IMR-90 (cell line): Measurements from ENCODE around the gene PEX5L. TPM values are rescaled to one million over a fixed set of nuclear protein-coding genes. Genes with fewer than 3 reads are reported as not detected.

Experiments used
- ATAC-seq: fragments of 200-7000 bp; cut with Tn5 transposase; 2 replicates; pipeline ENCODE4 v1.9.1; 2020; ENCODE audit warnings: low read depth, mild to moderate bottlenecking, moderate library complexity
- BruUV-seq: library from RNA; stranded (reverse); fragments of 400-500 nt; replicated peaks from 2 replicates; lab custom pipeline; 2021; lab: Mats Ljungman, UMichigan
- CTCF ChIA-PET: fragments of 300-600 bp; formaldehyde crosslinking; extraction: SDS; loops from one replicate; lab custom pipeline; 2021; ENCODE audit warnings: antibody characterized with exemption; lab: Yijun Ruan, JAX
- POLR2A ChIA-PET: fragments of 300-600 bp; sonication (Branson Sonifier 250); formaldehyde crosslinking; loops from one replicate; lab custom pipeline; 2022; ENCODE audit warnings: antibody characterized with exemption; ENCODE audit not compliant: unreplicated experiment; lab: Charles Lee
- DNase-seq: peaks from one replicate; pipeline ENCODE4 v3.0.0; 2013
- H2AFZ ChIP-seq: replicated peaks from 2 replicates; pipeline ENCODE3; 2013; ENCODE audit warnings: low read length, mild to moderate bottlenecking; ENCODE audit not compliant: poor library complexity
- H2AK5ac ChIP-seq: 2 replicates; pipeline ENCODE4 v1.6.1; 2013; ENCODE audit warnings: low read depth, low read length, inconsistent platforms
- H2AK9ac ChIP-seq: replicated peaks from 2 replicates; pipeline ENCODE3; 2013; ENCODE audit warnings: mild to moderate bottlenecking, low read depth, low read length, moderate library complexity; ENCODE audit not compliant: poor library complexity
- H2BK120ac ChIP-seq: 2 replicates; pipeline ENCODE4 v1.6.1; 2013; ENCODE audit warnings: low read depth, low read length, inconsistent platforms
- H2BK15ac ChIP-seq: 3 replicates; pipeline ENCODE4 v1.6.1; 2013; ENCODE audit warnings: low read depth, low read length, inconsistent platforms
- H2BK20ac ChIP-seq: 2 replicates; pipeline ENCODE4 v1.6.1; 2013; ENCODE audit warnings: low read depth, mild to moderate bottlenecking, inconsistent platforms, low read length, moderate library complexity
- H2BK5ac ChIP-seq: 2 replicates; pipeline ENCODE4 v1.6.1; 2013; ENCODE audit warnings: mild to moderate bottlenecking, low read depth, low read length, inconsistent platforms; ENCODE audit not compliant: poor library complexity, severe bottlenecking
- H3K14ac ChIP-seq: replicated peaks from 2 replicates; pipeline ENCODE4 v1.6.1; 2013; ENCODE audit warnings: low read depth, low read length, inconsistent platforms
- H3K18ac ChIP-seq: 2 replicates; pipeline ENCODE4 v1.6.1; 2013; ENCODE audit warnings: low read depth, low read length, control low read depth
- H3K23ac ChIP-seq: 2 replicates; pipeline ENCODE4 v1.6.1; 2013; ENCODE audit warnings: low read depth, low read length, inconsistent platforms
- H3K27ac ChIP-seq: 2 replicates; pipeline ENCODE4 v1.5.1; 2013; ENCODE audit warnings: mild to moderate bottlenecking, control low read depth, low read length; ENCODE audit not compliant: insufficient read depth
- H3K27me3 ChIP-seq: 2 replicates; pipeline ENCODE4 v1.6.1; 2013; ENCODE audit warnings: low read length; ENCODE audit not compliant: control insufficient read depth, insufficient read depth
- H3K36me3 ChIP-seq: 2 replicates; pipeline ENCODE4 v1.6.1; 2013; ENCODE audit warnings: low read length, mixed read lengths; ENCODE audit not compliant: control insufficient read depth, insufficient read depth
- H3K4ac ChIP-seq: 2 replicates; pipeline ENCODE4 v1.6.1; 2013; ENCODE audit warnings: low read depth, low read length, inconsistent platforms
- H3K4me1 ChIP-seq: 2 replicates; pipeline ENCODE4 v1.6.1; 2013; ENCODE audit warnings: low read length, mixed read lengths; ENCODE audit not compliant: control insufficient read depth, insufficient read depth
- H3K4me2 ChIP-seq: 2 replicates; pipeline ENCODE4 v1.6.1; 2013; ENCODE audit warnings: low read depth, mild to moderate bottlenecking, control low read depth, low read length, moderate library complexity
- H3K4me3 ChIP-seq: 2 replicates; pipeline ENCODE4 v1.5.1; 2013; ENCODE audit warnings: low read depth, mild to moderate bottlenecking, control low read depth, low read length, moderate library complexity; ENCODE audit not compliant: insufficient read depth
- H3K56ac ChIP-seq: 2 replicates; pipeline ENCODE4 v1.6.1; 2013; ENCODE audit warnings: low read length, inconsistent platforms; ENCODE audit not compliant: insufficient read depth; ENCODE audit errors: extremely low read depth
- H3K79me1 ChIP-seq, 2 experiments: 2 replicates each; pipeline ENCODE4 v1.6.1; 2013; ENCODE audit warnings: low read length in 2 of 2, inconsistent platforms in 1 of 2, low read depth in 1 of 2
- H3K9ac ChIP-seq: 2 replicates; pipeline ENCODE4 v1.6.1; 2013; ENCODE audit warnings: low read depth, low read length, control low read depth
- H3K9me1 ChIP-seq: 2 replicates; pipeline ENCODE4 v1.6.1; 2013; ENCODE audit warnings: low read length, inconsistent platforms; ENCODE audit not compliant: insufficient read depth
- H3K9me3 ChIP-seq: 2 replicates; pipeline ENCODE4 v1.6.1; 2013; ENCODE audit warnings: low read length; ENCODE audit not compliant: control insufficient read depth, insufficient read depth
- H4K20me1 ChIP-seq: 2 replicates; pipeline ENCODE4 v1.6.1; 2013; ENCODE audit warnings: low read length, inconsistent platforms; ENCODE audit not compliant: insufficient read depth
- H4K5ac ChIP-seq: 2 replicates; pipeline ENCODE4 v1.6.1; 2013; ENCODE audit warnings: mild to moderate bottlenecking, low read depth, low read length, control low read depth
- H4K8ac ChIP-seq, 2 experiments: 2 replicates each; pipeline ENCODE4 v1.6.1; 2013; ENCODE audit warnings: low read depth in 2 of 2, low read length in 2 of 2, control low read depth in 1 of 2, inconsistent platforms in 1 of 2
- H4K91ac ChIP-seq: 2 replicates; pipeline ENCODE4 v1.6.1; 2013; ENCODE audit warnings: low read depth, low read length, inconsistent platforms; ENCODE audit not compliant: insufficient read depth
- BHLHE40 ChIP-seq: fragments of 150-350 bp; IDR thresholded peaks from 2 replicates; pipeline ENCODE4 v1.6.1; 2016; ENCODE audit warnings: mild to moderate bottlenecking, low read depth, low read length
- CEBPB ChIP-seq: IDR thresholded peaks from 2 replicates; pipeline ENCODE4 v1.6.1; 2012; ENCODE audit warnings: low read depth, low read length, improper control_type of control experiment
- CHD1 ChIP-seq: IDR thresholded peaks from 2 replicates; pipeline ENCODE4 v1.6.1; 2012; ENCODE audit warnings: low read depth, low read length, improper control_type of control experiment
- FOS ChIP-seq: fragments of 150-350 bp; IDR thresholded peaks from 2 replicates; pipeline ENCODE4 v1.6.1; 2016; ENCODE audit warnings: low read depth, low read length
- MAFK ChIP-seq: IDR thresholded peaks from 2 replicates; pipeline ENCODE4 v1.6.1; 2012; ENCODE audit warnings: low read depth, low read length, improper control_type of control experiment
- MAZ ChIP-seq: IDR thresholded peaks from 2 replicates; pipeline ENCODE4 v1.6.1; 2012; ENCODE audit warnings: low read depth, mild to moderate bottlenecking, low read length, improper control_type of control experiment, moderate library complexity, borderline replicate concordance
- MXI1 ChIP-seq: IDR thresholded peaks from 2 replicates; pipeline ENCODE4 v1.6.1; 2012; ENCODE audit warnings: low read depth, mild to moderate bottlenecking, low read length, moderate library complexity, borderline replicate concordance
- NFE2L2 ChIP-seq: fragments of 150-350 bp; IDR thresholded peaks from 2 replicates; pipeline ENCODE4 v1.6.1; 2016; ENCODE audit warnings: low read depth, mild to moderate bottlenecking, low read length
- POLR2A ChIP-seq: IDR thresholded peaks from 2 replicates; pipeline ENCODE4 v1.6.1; 2012; ENCODE audit warnings: mild to moderate bottlenecking, low read depth, low read length
- RCOR1 ChIP-seq: IDR thresholded peaks from 2 replicates; pipeline ENCODE4 v1.6.1; 2012; ENCODE audit warnings: mild to moderate bottlenecking, low read length, improper control_type of control experiment; ENCODE audit not compliant: insufficient replicate concordance
- RFX5 ChIP-seq: IDR thresholded peaks from 2 replicates; pipeline ENCODE4 v1.8.0; 2012; ENCODE audit warnings: low read depth, mild to moderate bottlenecking, low read length, moderate library complexity
- SMC3 ChIP-seq: fragments of 150-350 bp; IDR thresholded peaks from 2 replicates; pipeline ENCODE4 v1.6.1; 2016; ENCODE audit warnings: low read depth, mild to moderate bottlenecking, antibody characterized with exemption, low read length, moderate library complexity
- WGBS, 2 experiments: methylation state at CpG; one replicate each; pipeline versions ENCODE4 v1.1.5 to v1.1.7; 2013; ENCODE audit warnings: missing lambda C conversion rate in 2 of 2; ENCODE audit not compliant: insufficient read length in 1 of 2; ENCODE audit errors: extremely low coverage in 2 of 2; 5-methylcytosine and 5-hydroxymethylcytosine counted together
- dilution Hi-C: fragments of 300-500 bp; cut with HindIII; formaldehyde crosslinking; loops from one replicate; pipeline ENCODE4 v1.14.3; 2018; ENCODE audit warnings: low sequenced_read_pairs; ENCODE audit not compliant: unreplicated experiment
- in situ Hi-C: fragments of 300-500 bp; cut with MboI; formaldehyde crosslinking; loops from 3 replicates; pipeline ENCODE4 v1.14.3; 2019; ENCODE audit warnings: low sequenced_read_pairs, inconsistent platforms, mixed read lengths
- intact Hi-C: fragments of 100-400 bp; cut with micrococcal nuclease; formaldehyde crosslinking; loops from 2 replicates; pipeline ENCODE4 v1.10.0; 2022
- polyA plus RNA-seq, 3 experiments: library from polyadenylated mRNA; depleted of rRNA; stranded (reverse); fragments of >200 nt; gene quantifications; 2 replicates each; pipeline ENCODE4 v1.2.3, GENCODE V29; 2012; ENCODE audit warnings: low replicate concordance in 1 of 3
- total RNA-seq: library from RNA; depleted of rRNA; stranded (reverse); fragments of >200 nt; gene quantifications from 2 replicates; pipeline ENCODE4 v1.2.3, GENCODE V29; 2012
- TF ChIP-seq, protein P1 (sequence below): fragments of 150-350 bp; IDR thresholded peaks from 2 replicates; pipeline ENCODE4 v1.6.1; 2016; ENCODE audit warnings: low read depth, mild to moderate bottlenecking, low read length, moderate library complexity, borderline replicate concordance
- TF ChIP-seq, protein P2 (sequence below): conservative IDR thresholded peaks from 2 replicates; pipeline ENCODE4 v1.5.1; 2012; ENCODE audit warnings: mild to moderate bottlenecking, low read depth, low read length, improper control_type of control experiment
- TF ChIP-seq, protein P3 (sequence below): fragments of 150-350 bp; IDR thresholded peaks from 2 replicates; pipeline ENCODE4 v1.6.1; 2017; ENCODE audit warnings: mild to moderate bottlenecking, antibody characterized with exemption, low read length, low read depth

Gene PEX5L
- total and polyA plus RNA-seq, 2 of the 4 experiments (the other 2 are of a cell fraction), result not detected

DNA sequence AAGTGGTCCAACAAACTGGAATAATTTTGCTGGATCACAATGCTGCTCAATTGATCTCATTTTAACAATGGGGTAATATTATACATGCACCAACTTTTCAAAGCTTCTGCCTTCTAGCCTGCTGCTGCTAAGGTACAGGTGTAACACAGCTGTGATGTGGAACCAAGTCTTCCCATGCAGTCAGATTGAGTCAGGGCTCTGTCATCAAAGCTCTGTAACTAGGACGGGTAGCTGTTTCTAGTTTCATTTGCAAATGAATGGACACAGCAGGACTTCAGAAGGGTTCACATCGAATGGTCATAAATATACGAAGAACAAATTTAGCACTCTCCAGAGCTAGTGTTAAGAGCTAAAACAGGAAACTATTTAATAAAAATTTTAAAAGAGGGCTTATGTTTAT lies 194.7 kb downstream of the PEX5L start:
- no peak overlapping the region for H4K8ac ChIP-seq
- H3K56ac ChIP-seq, result no peak overlapping the region
- H4K91ac ChIP-seq, result no peak overlapping the region
- TF ChIP-seq FOS (no peak), CHD1 (no peak), MAFK (no peak), MXI1 (no peak), BHLHE40 (no peak), RFX5 (no peak), MAZ (no peak), RCOR1 (no peak), POLR2A (no peak), NFE2L2 (no peak), CEBPB (no peak), SMC3 (no peak)
- TF ChIP-seq, protein P1, sequence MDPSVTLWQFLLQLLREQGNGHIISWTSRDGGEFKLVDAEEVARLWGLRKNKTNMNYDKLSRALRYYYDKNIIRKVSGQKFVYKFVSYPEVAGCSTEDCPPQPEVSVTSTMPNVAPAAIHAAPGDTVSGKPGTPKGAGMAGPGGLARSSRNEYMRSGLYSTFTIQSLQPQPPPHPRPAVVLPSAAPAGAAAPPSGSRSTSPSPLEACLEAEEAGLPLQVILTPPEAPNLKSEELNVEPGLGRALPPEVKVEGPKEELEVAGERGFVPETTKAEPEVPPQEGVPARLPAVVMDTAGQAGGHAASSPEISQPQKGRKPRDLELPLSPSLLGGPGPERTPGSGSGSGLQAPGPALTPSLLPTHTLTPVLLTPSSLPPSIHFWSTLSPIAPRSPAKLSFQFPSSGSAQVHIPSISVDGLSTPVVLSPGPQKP, result no peak
- TF ChIP-seq, protein P2, sequence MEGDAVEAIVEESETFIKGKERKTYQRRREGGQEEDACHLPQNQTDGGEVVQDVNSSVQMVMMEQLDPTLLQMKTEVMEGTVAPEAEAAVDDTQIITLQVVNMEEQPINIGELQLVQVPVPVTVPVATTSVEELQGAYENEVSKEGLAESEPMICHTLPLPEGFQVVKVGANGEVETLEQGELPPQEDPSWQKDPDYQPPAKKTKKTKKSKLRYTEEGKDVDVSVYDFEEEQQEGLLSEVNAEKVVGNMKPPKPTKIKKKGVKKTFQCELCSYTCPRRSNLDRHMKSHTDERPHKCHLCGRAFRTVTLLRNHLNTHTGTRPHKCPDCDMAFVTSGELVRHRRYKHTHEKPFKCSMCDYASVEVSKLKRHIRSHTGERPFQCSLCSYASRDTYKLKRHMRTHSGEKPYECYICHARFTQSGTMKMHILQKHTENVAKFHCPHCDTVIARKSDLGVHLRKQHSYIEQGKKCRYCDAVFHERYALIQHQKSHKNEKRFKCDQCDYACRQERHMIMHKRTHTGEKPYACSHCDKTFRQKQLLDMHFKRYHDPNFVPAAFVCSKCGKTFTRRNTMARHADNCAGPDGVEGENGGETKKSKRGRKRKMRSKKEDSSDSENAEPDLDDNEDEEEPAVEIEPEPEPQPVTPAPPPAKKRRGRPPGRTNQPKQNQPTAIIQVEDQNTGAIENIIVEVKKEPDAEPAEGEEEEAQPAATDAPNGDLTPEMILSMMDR, result no peak
- TF ChIP-seq, protein P3, sequence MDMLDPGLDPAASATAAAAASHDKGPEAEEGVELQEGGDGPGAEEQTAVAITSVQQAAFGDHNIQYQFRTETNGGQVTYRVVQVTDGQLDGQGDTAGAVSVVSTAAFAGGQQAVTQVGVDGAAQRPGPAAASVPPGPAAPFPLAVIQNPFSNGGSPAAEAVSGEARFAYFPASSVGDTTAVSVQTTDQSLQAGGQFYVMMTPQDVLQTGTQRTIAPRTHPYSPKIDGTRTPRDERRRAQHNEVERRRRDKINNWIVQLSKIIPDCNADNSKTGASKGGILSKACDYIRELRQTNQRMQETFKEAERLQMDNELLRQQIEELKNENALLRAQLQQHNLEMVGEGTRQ, result no peak
- no peak overlapping the region for H3K27ac ChIP-seq
- no peak overlapping the region for H2BK20ac ChIP-seq
- H3K14ac ChIP-seq, result no peak overlapping the region
- 0 out of 2 replicates have a peak, but pooled peaks cover 2% of the 10 kb centered on the region for H3K4me1 ChIP-seq
- ChIA-PET POLR2A (no interaction called here), CTCF (interaction anchor here (0.7 kb wide), 1 partner anchor 11 kb away, joined by 3 read pairs; no protein-coding TSS in a partner anchor)
- no peak overlapping the region for H2AK9ac ChIP-seq
- DNase-seq, result peak; percentile 10
- H3K9me1 ChIP-seq, result no peaks in the 10 kb centered on the region
- intact Hi-C loops (no loop called here), in situ Hi-C loops (no loop called here), dilution Hi-C loops (no loop called here)
- no peak overlapping the region for H4K5ac ChIP-seq
- no peak for ATAC-seq
- H2BK120ac ChIP-seq, result no peak overlapping the region
- no peak overlapping the region for H3K23ac ChIP-seq
- no peaks in the 10 kb centered on the region for H3K27me3 ChIP-seq
- no peak overlapping the region for H3K18ac ChIP-seq
- no peak overlapping the region for H2AK5ac ChIP-seq
- WGBS, 2 experiments, result 0% methylated on average over 1 of the region's 3 CpGs; no CpG with 5 or more reads in 1 of the 2 experiments
- H2BK15ac ChIP-seq, result no peak overlapping the region
- H3K9ac ChIP-seq, result no peak overlapping the region
- H3K4me3 ChIP-seq, result no peak overlapping the region
- H2AFZ ChIP-seq, result no peak overlapping the region
- H4K20me1 ChIP-seq, result no peaks in the 10 kb centered on the region
- H3K36me3 ChIP-seq, result no peaks in the 10 kb centered on the region
- no peaks in the 10 kb centered on the region for H3K9me3 ChIP-seq
- BruUV-seq, result no TSS peak
- H2BK5ac ChIP-seq, result no peak overlapping the region
- H3K79me1 ChIP-seq, result no peaks in the 10 kb centered on the region
- no peak overlapping the region for H3K4ac ChIP-seq
- no peak overlapping the region for H3K4me2 ChIP-seq
